LNCAP (cell line): ENCODE results near the gene TBK1.

Experiments used
- TF ChIP-seq, protein P1 (sequence below): fragments of 450-650 bp; IDR thresholded peaks from 2 replicates; pipeline ENCODE4 v1.5.1; 2017; ENCODE audit warnings: mild to moderate bottlenecking

The TBK1 gene

DNA sequence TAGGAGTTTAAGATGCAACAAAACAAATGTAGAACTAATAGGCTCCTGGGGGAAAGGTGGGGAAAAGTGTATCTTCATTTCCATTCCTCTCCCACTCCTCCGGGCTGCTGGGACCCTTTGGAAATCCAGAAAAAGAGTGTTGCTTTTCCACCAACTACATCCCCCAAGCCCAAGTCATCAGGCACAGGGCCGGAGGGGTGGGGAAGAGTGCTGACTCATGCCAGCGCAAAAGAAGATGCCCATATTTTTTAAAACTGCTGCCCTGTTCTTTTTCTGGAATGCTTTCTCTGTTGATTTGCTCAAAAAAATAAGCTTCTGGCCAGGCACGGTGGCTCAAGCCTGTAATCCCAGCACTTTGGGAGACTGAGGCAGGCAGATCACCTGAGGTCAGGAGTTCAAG, 70.9 kb downstream of the TBK1 start:
- TF ChIP-seq, protein P1, sequence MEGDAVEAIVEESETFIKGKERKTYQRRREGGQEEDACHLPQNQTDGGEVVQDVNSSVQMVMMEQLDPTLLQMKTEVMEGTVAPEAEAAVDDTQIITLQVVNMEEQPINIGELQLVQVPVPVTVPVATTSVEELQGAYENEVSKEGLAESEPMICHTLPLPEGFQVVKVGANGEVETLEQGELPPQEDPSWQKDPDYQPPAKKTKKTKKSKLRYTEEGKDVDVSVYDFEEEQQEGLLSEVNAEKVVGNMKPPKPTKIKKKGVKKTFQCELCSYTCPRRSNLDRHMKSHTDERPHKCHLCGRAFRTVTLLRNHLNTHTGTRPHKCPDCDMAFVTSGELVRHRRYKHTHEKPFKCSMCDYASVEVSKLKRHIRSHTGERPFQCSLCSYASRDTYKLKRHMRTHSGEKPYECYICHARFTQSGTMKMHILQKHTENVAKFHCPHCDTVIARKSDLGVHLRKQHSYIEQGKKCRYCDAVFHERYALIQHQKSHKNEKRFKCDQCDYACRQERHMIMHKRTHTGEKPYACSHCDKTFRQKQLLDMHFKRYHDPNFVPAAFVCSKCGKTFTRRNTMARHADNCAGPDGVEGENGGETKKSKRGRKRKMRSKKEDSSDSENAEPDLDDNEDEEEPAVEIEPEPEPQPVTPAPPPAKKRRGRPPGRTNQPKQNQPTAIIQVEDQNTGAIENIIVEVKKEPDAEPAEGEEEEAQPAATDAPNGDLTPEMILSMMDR, result no peak

- TF ChIP-seq, protein P1, result no peak
Measured at GRCh38 chr12:64525461-64526160, 73.7 kb downstream of the TBK1 start.

GRCh38 chr12:64526859-64527258, 74.9 kb downstream of the TBK1 start:
- TF ChIP-seq, protein P1, result no peak

DNA sequence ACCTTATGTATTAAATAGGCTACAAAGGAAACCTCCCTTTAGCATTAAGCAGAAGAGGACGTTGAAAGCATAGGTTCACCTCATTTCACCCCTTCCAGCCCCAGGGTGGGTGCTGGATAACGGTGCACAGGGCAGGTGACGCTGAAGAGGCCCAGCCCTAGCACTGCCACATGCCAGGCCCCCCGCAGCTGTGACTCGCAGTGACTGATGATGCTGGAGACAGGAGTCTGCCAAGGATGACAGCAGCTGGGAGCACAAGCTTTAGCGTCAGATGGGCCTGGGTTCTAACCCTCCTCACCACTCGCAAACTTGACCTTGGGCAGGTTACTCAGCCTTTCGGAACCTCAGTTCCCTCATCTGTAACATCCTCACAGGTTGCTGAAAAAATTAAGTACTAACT, 76.7 kb downstream of the TBK1 start:
- TF ChIP-seq, protein P1, result no peak

GRCh38 chr12:64530566-64530965, 78.6 kb downstream of the TBK1 start:
- TF ChIP-seq, protein P1, result no peak

DNA sequence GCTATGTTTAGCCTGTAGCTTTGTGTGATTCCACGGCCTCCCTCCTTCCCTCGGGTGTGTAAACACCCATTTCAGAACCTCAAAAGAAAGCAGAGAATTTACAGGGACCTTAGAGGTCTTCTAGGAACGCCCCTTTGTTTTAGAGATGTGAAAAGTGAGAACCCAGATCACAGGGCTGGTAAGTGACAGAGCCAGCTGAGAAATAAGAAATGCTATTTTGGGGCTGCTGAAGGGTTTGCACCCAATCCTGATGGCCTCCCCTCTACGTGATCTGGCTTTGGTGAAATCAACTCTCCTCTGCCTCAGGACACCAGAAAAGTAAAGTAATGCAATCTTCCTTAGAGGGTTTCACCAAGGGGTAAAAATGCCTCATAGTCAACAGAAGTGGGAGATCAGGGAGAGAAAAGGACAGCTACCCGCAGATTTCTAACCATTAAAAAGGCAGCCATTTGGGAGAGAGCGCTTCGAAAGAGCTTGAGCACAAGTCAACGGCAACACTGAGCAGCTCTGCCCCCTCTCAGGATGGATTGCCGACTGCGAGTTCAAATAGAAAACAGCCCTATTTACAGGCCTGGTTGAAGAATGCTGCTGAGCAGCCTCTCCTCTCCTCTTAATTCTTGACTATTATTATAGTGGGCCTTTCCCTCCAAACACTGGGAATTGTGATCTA, 79.9 kb downstream of the TBK1 start:
- TF ChIP-seq, protein P1, result no peak

GRCh38 chr12:64532734-64533351, 80.9 kb downstream of the TBK1 start:
- TF ChIP-seq, protein P1, result no peak
